A549 (cell line): ENCODE measurements around the gene C1QL1.

Experiments
- ELK1 ChIP-seq: fragments of 150-350 bp; IDR thresholded peaks from 2 replicates; pipeline ENCODE4 v1.6.1; 2014; ENCODE audit warnings: low read depth, mild to moderate bottlenecking, low read length
- POLR2A ChIP-seq: IDR thresholded peaks from 2 replicates; pipeline ENCODE4 v1.6.1; 2012; ENCODE audit warnings: mild to moderate bottlenecking, low read length
- RFX5 ChIP-seq: fragments of 450-650 bp; IDR thresholded peaks from 2 replicates; pipeline ENCODE4 v1.7.1; 2014; ENCODE audit warnings: antibody characterized with exemption, mild to moderate bottlenecking, moderate library complexity
- TF ChIP-seq, protein P1 (sequence below): fragments of >200 bp; sonication (Bioruptor Twin); formaldehyde crosslinking; IDR thresholded peaks from 3 replicates; pipeline ENCODE4 v1.5.1; 2016
- TF ChIP-seq, protein P2 (sequence below): IDR thresholded peaks from 2 replicates; pipeline ENCODE4 v1.6.1; 2012

DNA sequence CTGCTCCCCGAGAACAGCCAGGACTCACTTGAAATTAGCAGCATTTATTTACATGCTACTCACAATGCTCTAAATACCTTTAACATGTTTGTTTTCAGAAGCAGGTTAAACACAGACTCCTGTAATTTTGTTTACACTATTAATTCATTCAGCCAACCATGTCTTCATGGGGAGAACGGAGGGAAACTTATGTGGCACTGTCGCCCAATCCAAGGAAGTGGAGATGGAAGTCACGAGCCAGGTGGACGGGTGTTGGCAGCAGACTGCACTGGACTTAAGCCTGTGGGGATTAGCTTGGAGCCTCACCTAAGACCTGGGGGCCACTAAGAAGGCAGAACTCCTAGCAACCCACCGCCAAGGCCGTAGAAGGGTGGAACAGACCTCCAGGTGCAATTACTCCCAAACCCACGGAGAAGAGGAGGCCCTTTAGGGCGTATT is 44.0 kb downstream of the C1QL1 start:
- TF ChIP-seq, protein P1, sequence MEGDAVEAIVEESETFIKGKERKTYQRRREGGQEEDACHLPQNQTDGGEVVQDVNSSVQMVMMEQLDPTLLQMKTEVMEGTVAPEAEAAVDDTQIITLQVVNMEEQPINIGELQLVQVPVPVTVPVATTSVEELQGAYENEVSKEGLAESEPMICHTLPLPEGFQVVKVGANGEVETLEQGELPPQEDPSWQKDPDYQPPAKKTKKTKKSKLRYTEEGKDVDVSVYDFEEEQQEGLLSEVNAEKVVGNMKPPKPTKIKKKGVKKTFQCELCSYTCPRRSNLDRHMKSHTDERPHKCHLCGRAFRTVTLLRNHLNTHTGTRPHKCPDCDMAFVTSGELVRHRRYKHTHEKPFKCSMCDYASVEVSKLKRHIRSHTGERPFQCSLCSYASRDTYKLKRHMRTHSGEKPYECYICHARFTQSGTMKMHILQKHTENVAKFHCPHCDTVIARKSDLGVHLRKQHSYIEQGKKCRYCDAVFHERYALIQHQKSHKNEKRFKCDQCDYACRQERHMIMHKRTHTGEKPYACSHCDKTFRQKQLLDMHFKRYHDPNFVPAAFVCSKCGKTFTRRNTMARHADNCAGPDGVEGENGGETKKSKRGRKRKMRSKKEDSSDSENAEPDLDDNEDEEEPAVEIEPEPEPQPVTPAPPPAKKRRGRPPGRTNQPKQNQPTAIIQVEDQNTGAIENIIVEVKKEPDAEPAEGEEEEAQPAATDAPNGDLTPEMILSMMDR = no peak
- TF ChIP-seq, protein P2, sequence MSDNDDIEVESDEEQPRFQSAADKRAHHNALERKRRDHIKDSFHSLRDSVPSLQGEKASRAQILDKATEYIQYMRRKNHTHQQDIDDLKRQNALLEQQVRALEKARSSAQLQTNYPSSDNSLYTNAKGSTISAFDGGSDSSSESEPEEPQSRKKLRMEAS = no peak
- TF ChIP-seq RFX5 (no peak), ELK1 (no peak), POLR2A (no peak)
